ENCODE results near the gene PLA2G6. TPM values are rescaled to one million over a fixed set of nuclear protein-coding genes. Genes with fewer than 3 reads are reported as not detected.

The PLA2G6 gene
- total RNA-seq, 1 donor from 2014 or later, result 60.8 TPM

- DNase-seq (peak; percentile 79), ATAC-seq (peak; percentile 21 to 30)
- intact Hi-C loops (cut with DNase I), result no loop called here
- no peaks in the 10 kb centered on the region for H3K9me3 ChIP-seq
- H3K27me3 ChIP-seq (ENCODE audit: low read depth), result no peaks in the 10 kb centered on the region
- no peak overlapping the region for H3K4me3 ChIP-seq
- H3K36me3 ChIP-seq, result no peaks in the 10 kb centered on the region
- H3K27ac ChIP-seq, result peak overlapping the region; percentile 79
- no peak for TF ChIP-seq CTCF (IDR thresholded peaks at IDR 0.05)
- H3K4me1 ChIP-seq, result peaks cover 75% of the 10 kb centered on the region
Observed at GRCh38 chr22:38176170-38176741, 5.4 kb downstream of the PLA2G6 start.

GRCh38 chr22:38175206-38176118 lies 6.2 kb downstream of the PLA2G6 start:
- Histone ChIP-seq H3K9me3 (no peaks in the 10 kb centered on the region), H3K27me3 (ENCODE audit: low read depth) (no peaks in the 10 kb centered on the region), H3K4me1 (peaks cover 67% of the 10 kb centered on the region), H3K36me3 (no peaks in the 10 kb centered on the region), H3K4me3 (no peak overlapping the region), H3K27ac (peak overlapping the region; percentile 79)
- intact Hi-C loops (cut with DNase I), result no loop called here
- ATAC-seq (no peak), DNase-seq (no peak)
- TF ChIP-seq CTCF (IDR thresholded peaks at IDR 0.05), result no peak

GRCh38 chr22:38174626-38175025 lies 7.0 kb downstream of the PLA2G6 start:
- Histone ChIP-seq H3K9me3 (no peaks in the 10 kb centered on the region), H3K27ac (no peak overlapping the region), H3K4me3 (no peak overlapping the region), H3K4me1 (peaks cover 63% of the 10 kb centered on the region), H3K27me3 (ENCODE audit: low read depth) (no peaks in the 10 kb centered on the region), H3K36me3 (no peaks in the 10 kb centered on the region)
- ATAC-seq, result no peak
- no peak for TF ChIP-seq CTCF (IDR thresholded peaks at IDR 0.05)
- DNase-seq, result no peak
- intact Hi-C loops (cut with DNase I), result no loop called here

- H3K27me3 ChIP-seq (ENCODE audit: low read depth), result no peaks in the 10 kb centered on the region
- H3K27ac ChIP-seq, result no peak overlapping the region
- no peak overlapping the region for H3K4me3 ChIP-seq
- no peak for ATAC-seq
- intact Hi-C loops (cut with DNase I), result no loop called here
- H3K36me3 ChIP-seq, result no peaks in the 10 kb centered on the region
- no peak for DNase-seq
- no peak for TF ChIP-seq CTCF (IDR thresholded peaks at IDR 0.05)
- no peaks in the 10 kb centered on the region for H3K9me3 ChIP-seq
- H3K4me1 ChIP-seq, result peaks cover 58% of the 10 kb centered on the region
Observed at GRCh38 chr22:38173641-38173906, 8.1 kb downstream of the PLA2G6 start.

- Histone ChIP-seq H3K27ac (peak overlapping the region; percentile 64), H3K4me1 (peaks cover 55% of the 10 kb centered on the region), H3K27me3 (ENCODE audit: low read depth) (no peaks in the 10 kb centered on the region), H3K4me3 (no peak overlapping the region), H3K9me3 (no peaks in the 10 kb centered on the region), H3K36me3 (no peaks in the 10 kb centered on the region)
- ATAC-seq (peak; percentile 53 to 68), DNase-seq (peak; percentile 70)
- no peak for TF ChIP-seq CTCF (IDR thresholded peaks at IDR 0.05)
- intact Hi-C loops (cut with DNase I), result no loop called here
Observed at GRCh38 chr22:38172832-38173640, 8.6 kb downstream of the PLA2G6 start.
